Retina (tissue), 1 donor: ENCODE results near the gene SLIT2.

Experiments
- DNase-seq: peaks from one replicate; pipeline ENCODE4 v3.0.0-alpha.2; 2016

The SLIT2 gene

GRCh38 chr4:20266215-20267082 is 14.7 kb downstream of the SLIT2 start:
- DNase-seq = no peak

GRCh38 chr4:20268028-20268427 is 16.3 kb downstream of the SLIT2 start:
- DNase-seq = no peak

DNA sequence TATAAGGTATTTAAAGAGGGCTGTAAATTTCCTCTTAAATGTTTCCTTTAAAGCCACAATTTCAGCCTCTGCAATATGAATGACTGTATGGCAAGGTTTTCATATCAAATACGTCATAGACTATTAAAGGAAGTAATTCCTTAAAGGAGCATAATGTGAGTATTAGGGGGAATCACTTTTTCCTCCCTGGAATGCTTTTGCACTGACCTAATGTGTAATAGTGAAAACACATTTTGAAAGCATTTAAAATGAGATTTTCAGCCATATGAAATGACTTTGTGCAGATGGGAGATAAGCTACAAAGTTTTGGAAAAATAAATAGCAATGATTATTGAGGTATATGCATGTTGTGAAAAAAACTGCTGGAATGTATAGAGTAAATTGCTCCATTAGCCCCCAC is 17.6 kb downstream of the SLIT2 start:
- DNase-seq = no peak

DNA sequence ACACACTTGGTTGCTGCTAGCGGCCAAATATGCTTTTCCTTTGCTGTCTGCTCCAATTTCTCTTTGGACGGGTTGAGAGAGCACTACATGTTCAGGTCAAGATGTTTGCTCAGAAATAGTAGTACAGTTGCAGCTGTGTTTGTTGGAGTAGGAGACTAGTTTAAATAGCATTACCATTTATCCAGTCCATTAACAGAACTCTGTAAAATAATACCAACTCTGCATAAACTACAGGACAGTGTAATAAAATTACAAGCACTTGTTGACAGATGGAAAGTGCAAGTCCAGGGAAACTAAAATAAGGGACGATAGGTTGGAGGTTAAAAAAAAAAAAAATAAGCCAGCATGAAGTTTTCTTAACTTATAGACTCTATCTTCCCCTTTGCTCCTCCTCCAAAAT is 20.2 kb downstream of the SLIT2 start:
- DNase-seq = no peak

- no peak for DNase-seq
Observed at GRCh38 chr4:20272411-20272872, 20.7 kb downstream of the SLIT2 start.

DNA sequence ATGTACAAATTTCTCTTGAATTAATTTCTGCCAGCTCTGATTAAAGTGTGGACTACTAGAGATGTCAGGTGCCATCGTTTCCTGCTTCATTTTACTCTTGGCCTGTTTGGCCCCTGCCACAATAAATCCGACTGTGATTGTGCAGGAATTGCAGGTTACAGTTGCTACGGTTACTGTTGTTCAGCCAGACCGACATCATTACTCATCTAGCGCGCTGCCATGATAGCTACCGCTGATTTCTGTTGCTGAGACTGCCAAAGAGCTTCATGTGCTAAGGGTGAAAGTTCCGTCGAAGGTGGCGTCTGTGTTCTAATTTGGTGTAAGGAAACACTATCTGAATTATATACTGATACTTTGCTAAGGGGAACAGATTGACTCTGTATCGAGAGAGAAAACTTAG is 22.1 kb downstream of the SLIT2 start:
- peak; percentile 58 for DNase-seq

DNA sequence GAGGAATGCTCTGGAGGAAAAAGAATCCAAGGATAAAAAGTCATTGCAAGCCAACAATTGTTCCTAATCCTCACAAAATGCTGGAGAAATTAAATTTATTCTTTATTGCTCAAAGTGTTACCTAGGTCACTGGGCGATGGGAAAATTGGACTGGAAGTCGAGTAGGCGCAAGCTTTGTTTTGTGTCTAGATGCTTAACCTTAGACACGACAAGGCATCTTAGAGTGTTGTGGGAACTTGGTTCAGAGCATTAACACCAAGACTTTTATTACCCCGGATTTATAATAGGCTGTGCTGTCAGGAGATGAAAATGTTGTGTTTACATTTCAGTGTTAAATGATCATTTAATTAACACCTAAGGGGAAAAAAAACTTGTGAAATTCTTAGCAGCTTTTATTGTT is 25.1 kb downstream of the SLIT2 start:
- no peak for DNase-seq

DNA sequence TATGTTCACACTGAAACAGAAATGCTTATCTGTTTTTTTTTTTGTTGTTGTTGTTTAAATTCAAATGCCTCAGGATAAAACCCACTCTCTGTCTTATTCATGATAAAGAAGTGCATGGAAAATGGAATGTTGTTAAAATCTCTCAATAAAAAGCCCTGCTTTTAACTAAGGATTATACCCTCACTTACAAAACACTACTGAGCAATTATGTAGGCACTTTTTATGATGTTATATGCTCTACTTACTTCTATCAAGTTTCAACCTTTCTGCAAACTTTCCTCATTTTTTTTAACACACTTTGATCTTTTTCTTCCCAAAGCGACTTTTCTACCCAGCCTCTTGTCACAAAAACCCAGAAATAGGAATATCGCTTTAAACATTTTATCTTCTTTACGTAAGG is 26.5 kb downstream of the SLIT2 start:
- DNase-seq = no peak

- no peak for DNase-seq
Observed at GRCh38 chr4:20279381-20279780, 27.7 kb downstream of the SLIT2 start.

- no peak for DNase-seq
Observed at GRCh38 chr4:20281453-20281852, 29.7 kb downstream of the SLIT2 start.

- DNase-seq = no peak
Observed at GRCh38 chr4:20283039-20283438, 31.3 kb downstream of the SLIT2 start.

- no peak for DNase-seq
Observed at GRCh38 chr4:20284990-20285389, 33.3 kb downstream of the SLIT2 start.

- no peak for DNase-seq
Observed at GRCh38 chr4:20287246-20287645, 35.5 kb downstream of the SLIT2 start.

- no peak for DNase-seq
Observed at GRCh38 chr4:20288047-20288650, 36.4 kb downstream of the SLIT2 start.

- DNase-seq = no peak
Observed at GRCh38 chr4:20288846-20289512, 37.3 kb downstream of the SLIT2 start.

- DNase-seq = no peak
Observed at GRCh38 chr4:20289782-20290181, 38.1 kb downstream of the SLIT2 start.

GRCh38 chr4:20292739-20293138 is 41.0 kb downstream of the SLIT2 start:
- DNase-seq = no peak

DNA sequence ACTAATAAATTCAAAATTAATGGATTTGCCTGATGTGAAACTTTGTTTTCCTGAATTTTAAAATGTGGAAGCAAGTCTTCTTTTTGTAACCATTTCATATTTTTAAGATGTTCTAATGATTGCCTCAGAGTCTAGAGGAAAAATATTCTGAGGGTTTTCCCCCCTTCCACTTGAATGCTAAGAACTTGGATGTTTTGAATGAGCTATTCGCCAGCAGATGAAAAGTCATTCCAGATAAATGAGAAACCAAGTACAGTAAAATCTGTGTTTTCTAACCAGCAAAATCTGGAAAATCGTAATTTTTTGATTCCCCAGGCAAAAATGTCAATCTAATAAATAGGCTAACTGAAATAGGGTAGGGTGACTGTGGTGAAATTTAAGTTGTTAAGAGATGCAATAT is 45.6 kb downstream of the SLIT2 start:
- DNase-seq = no peak

DNA sequence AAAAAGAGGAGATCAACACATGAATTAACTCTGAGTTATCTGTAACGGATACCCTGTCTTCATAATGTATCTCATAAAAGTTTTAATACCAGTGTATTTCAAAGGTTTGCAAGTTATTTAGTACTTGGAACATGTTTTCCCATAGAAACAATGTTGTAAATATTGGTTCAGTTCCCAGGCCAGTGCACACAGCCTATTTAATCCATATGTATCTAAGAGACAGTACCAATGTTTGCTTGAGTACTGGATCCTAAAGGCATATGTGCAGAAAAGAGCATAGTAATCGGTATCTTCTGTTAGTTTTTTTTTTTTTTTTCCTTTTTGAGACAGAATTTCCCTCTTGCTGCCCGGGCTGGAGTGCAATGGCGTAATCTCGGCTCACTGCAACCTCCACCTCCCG is 46.1 kb downstream of the SLIT2 start:
- DNase-seq = no peak

DNA sequence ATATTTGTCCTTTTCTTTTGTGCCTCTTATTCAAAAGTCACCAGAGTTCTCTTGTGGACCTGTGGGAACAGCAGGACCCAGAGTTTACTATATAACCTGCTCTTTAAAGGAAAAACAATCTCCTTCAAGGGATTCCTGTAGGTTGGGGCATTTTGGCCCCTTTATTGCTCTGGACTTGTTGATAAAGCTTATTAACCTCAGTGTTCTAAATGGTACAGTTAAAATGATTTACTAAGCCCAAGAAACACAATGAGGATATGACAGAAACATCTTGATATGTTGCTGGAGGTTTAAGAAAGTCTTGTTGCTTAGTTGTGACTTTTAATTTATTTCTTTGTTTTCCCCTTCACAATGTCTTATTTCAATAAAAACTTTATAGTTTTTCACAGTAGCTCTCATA is 46.8 kb downstream of the SLIT2 start:
- no peak for DNase-seq

- DNase-seq = no peak
Observed at GRCh38 chr4:20298986-20299385, 47.3 kb downstream of the SLIT2 start.

DNA sequence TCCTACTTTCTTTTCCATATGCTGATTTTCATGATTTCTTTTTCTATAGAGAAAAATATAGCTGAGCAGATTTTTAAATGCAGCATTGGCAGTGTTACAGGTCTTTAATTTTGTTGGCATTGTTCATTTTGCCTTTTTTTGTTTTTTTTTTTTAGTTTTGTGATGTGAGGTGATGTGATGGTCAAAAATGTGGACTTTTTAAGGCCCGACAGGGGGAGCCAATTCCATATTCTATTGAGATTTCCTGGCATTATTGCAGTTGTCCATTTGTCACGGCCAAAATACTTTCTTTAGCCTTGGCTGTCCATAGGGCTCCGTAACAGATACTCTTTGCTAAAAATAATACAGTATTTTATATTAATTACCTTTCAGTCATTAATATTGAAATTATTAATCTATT is 47.8 kb downstream of the SLIT2 start:
- no peak for DNase-seq

GRCh38 chr4:20301161-20301560 is 49.5 kb downstream of the SLIT2 start:
- no peak for DNase-seq
